Brain microvascular endothelial cell (primary cell): ENCODE data around the gene RAMP1.

Source experiments
- DNase-seq: peaks from one replicate; pipeline ENCODE4 v3.0.0-alpha.2; 2020
- H3K27ac ChIP-seq: fragments of 250-450 bp; sonication (Bioruptor Pico); 2 replicates; pipeline ENCODE4 v1.5.1; 2020; ENCODE audit warnings: mild to moderate bottlenecking, moderate library complexity
- H3K27me3 ChIP-seq: fragments of 250-450 bp; sonication (Bioruptor Pico); replicated peaks from 2 replicates; pipeline ENCODE4 v1.5.1; 2020; ENCODE audit warnings: mild to moderate bottlenecking
- H3K36me3 ChIP-seq: fragments of 250-450 bp; sonication (Bioruptor Pico); replicated peaks from 2 replicates; pipeline ENCODE4 v1.5.1; 2020; ENCODE audit warnings: mild to moderate bottlenecking
- H3K4me3 ChIP-seq: 2 replicates; pipeline ENCODE4 v1.5.1; 2011; ENCODE audit warnings: low read depth, mild to moderate bottlenecking, control low read depth, low read length, moderate library complexity
- CTCF ChIP-seq: IDR thresholded peaks from 2 replicates; pipeline ENCODE4 v1.5.1; 2011; ENCODE audit warnings: low read depth, mild to moderate bottlenecking, moderate library complexity, low read length, control low read depth, inconsistent platforms; ENCODE audit errors: missing control alignments
- in situ Hi-C: cut with HindIII; loops from 2 replicates; pipeline ENCODE4 v1.10.0; 2017; ENCODE audit warnings: low sequenced_read_pairs, low pct_ligation_motif_present

RAMP1 gene

DNA sequence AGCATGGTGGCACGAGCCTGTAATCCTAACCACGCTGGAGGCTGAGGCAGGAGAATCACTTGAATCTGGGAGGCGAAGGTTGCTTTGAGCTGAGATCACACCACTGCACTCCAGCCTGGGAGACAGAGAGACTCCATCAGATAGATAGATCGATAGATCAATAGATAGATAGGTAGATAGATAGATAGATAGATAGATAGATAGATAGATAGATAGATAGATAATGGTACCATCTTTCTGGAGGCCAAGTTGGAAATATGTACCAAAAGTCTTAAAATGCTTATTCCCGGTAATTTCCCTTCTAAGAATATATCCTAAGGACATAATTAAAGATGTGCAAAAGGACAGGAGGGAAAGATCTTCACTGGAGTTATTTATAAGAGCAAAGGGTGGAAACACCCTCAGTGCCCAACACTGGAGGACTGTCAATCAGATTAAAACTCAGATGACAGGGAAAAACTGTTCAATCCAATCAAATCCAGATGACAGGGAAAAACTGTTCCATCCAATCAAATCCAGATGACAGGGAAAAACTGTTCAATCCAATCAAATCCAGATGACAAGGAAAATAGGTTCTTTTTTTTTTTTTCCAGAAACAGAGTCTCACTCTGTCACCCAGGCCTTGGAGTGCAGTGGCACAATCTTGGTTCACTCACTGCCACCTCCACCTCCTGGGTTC is 58.4 kb downstream of the RAMP1 start:
- H3K27me3 ChIP-seq: no peaks in the 10 kb centered on the region
- no peak overlapping the region for H3K27ac ChIP-seq
- TF ChIP-seq CTCF: no peak
- no peak overlapping the region for H3K4me3 ChIP-seq
- no peaks in the 10 kb centered on the region for H3K36me3 ChIP-seq
- in situ Hi-C loops: no loop called here
- no peak for DNase-seq

- Histone ChIP-seq H3K27ac (no peak overlapping the region), H3K4me3 (no peak overlapping the region), H3K27me3 (no peaks in the 10 kb centered on the region), H3K36me3 (no peaks in the 10 kb centered on the region)
- no peak for DNase-seq
- TF ChIP-seq CTCF: no peak
- in situ Hi-C loops: no loop called here
Observed at GRCh38 chr2:237919593-237919992, 60.2 kb downstream of the RAMP1 start.

DNA sequence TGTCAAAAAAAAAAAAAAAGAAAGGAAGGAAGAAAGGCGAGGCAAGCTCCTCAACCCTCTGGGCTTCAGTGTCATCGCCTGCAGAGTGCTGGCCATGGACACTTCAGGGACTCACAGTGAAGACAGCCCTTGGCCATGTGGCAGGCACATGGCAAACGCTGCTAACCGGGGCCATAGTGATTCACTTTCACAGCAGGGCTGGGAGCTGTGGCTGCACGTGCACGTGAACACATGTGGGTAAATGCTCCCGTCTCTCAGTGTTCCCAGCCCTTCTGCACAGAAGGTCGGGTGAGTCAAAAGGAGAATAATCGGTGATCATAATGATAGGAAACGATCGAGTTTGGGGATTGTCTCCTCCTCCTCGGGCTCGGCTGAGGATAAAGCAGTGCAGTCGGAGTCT is 61.2 kb downstream of the RAMP1 start:
- H3K36me3 ChIP-seq: no peaks in the 10 kb centered on the region
- no peak overlapping the region for H3K27ac ChIP-seq
- TF ChIP-seq CTCF: no peak
- H3K4me3 ChIP-seq: no peak overlapping the region
- in situ Hi-C loops: no loop called here
- H3K27me3 ChIP-seq: no peaks in the 10 kb centered on the region
- no peak for DNase-seq

- Histone ChIP-seq H3K27ac (no peak overlapping the region), H3K27me3 (no peaks in the 10 kb centered on the region), H3K36me3 (no peaks in the 10 kb centered on the region), H3K4me3 (no peak overlapping the region)
- TF ChIP-seq CTCF: no peak
- in situ Hi-C loops: no loop called here
- DNase-seq: no peak
Observed at GRCh38 chr2:237921967-237922492, 62.6 kb downstream of the RAMP1 start.

DNA sequence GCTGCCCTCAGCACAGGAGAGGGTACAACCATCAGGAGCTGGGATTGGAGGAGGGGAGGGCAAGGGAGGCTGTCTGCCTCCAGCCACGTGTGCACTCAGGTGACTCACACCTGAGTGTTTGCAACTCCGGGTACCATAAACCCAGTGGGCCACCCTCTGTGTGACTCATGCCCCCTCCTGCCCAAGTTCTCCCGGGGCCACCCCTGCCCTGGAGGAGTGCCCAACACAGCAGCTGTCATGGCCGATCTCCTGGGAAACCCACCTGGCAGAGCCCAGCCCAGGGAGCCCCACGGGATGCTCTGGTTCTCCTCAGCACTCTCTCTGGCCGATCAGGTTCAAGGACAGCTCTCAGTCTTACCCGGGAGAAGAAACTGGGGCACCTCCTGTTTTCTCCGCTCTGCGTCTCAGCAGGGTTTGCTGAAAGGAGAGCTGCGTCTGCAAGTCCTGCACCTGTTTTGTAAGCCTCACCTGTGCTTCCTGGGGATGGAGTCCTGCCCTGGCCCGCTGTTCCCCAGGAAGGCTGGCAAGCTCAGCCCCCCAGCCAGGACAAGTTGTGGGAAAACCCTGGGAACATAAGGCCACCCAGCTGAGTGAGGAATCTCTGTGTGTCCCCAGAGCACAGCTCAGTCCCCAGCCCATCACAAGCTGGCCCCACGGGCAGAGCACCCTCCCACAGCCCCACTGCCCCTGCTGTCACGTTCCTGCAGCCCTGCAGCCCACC is 63.4 kb downstream of the RAMP1 start:
- Histone ChIP-seq H3K4me3 (no peak overlapping the region), H3K27ac (no peak overlapping the region), H3K36me3 (no peaks in the 10 kb centered on the region), H3K27me3 (no peaks in the 10 kb centered on the region)
- TF ChIP-seq CTCF: no peak
- DNase-seq: no peak
- in situ Hi-C loops: no loop called here
